ENCODE data around the gene GPR150. TPM values are rescaled to one million over a fixed set of nuclear protein-coding genes. Genes with fewer than 3 reads are reported as not detected.
"Not testable (repeated sequence)": the region's sequence is repeated elsewhere in the genome, so short reads cannot be mapped to it uniquely, and the experiment has no call there.

The GPR150 gene
- total RNA-seq, 2 experiments from 2014 or later, result not detected

GRCh38 chr5:95631255-95631958, 11.5 kb downstream of the GPR150 start:
- Histone ChIP-seq H3K4me3 (ENCODE audit: low read depth, low read length, poor library complexity, severe bottlenecking) (no peak overlapping the region), H3K9me2 (ENCODE audit: insufficient read depth, low read length) (no peaks in the 10 kb centered on the region), H2AFZ (ENCODE audit: low read length) (peak overlapping the region; percentile 99), H3K9me3 (ENCODE audit: low read length) (no peaks in the 10 kb centered on the region), H3K36me3 (ENCODE audit: insufficient read depth, low read length) (no peaks in the 10 kb centered on the region; the same call in 1 of the 2 replicates), H3K79me2 (ENCODE audit: insufficient read depth, low read depth, low read length) (no peaks in the 10 kb centered on the region), H3K27ac (ENCODE audit: low read depth, low read length, poor library complexity, severe bottlenecking) (no peak overlapping the region), H3K4me2 (ENCODE audit: low read length) (0 out of 2 replicates have a peak overlapping the region, but pooled peaks have one; percentile 43), H4K20me1 (ENCODE audit: insufficient read depth, low read length) (no peaks in the 10 kb centered on the region), H3K4me1 (ENCODE audit: insufficient read depth, low read length, poor library complexity, severe bottlenecking) (peaks cover 11% of the 10 kb centered on the region)
- BruUV-seq (replicated peaks), result no TSS peak
- intact Hi-C loops (cut with micrococcal nuclease; ENCODE audit: unreplicated experiment), result no loop called here
- POLR2A ChIA-PET, result interaction anchor here (0.7 to 2.2 kb wide), 6 partner anchors 9 to 269 kb away, joined by 3 to 10 read pairs (median 4); partner anchors contain the start of gene RFESD
- CTCF ChIA-PET (ENCODE audit: unreplicated experiment), result no interaction called here
- no peak for DNase-seq (ENCODE audit: low spot score)
- TF ChIP-seq EZH2phosphoT487 (IDR thresholded peaks at IDR 0.05; ENCODE audit: borderline replicate concordance, low read depth, low read length), result no peak
- TF ChIP-seq CTCF (conservative IDR thresholded peaks at IDR 0.05; ENCODE audit: low read length), result no peak

GRCh38 chr5:95631991-95632675, 12.2 kb downstream of the GPR150 start:
- H3K4me1 ChIP-seq (ENCODE audit: insufficient read depth, low read length, poor library complexity, severe bottlenecking), result peaks cover 11% of the 10 kb centered on the region
- POLR2A ChIA-PET, result interaction anchor here (0.7 to 2.2 kb wide), 6 partner anchors 10 to 268 kb away, joined by 3 to 10 read pairs (median 4); partner anchors contain the start of gene RFESD
- H3K9me3 ChIP-seq (ENCODE audit: low read length), result no peaks in the 10 kb centered on the region
- H3K36me3 ChIP-seq (ENCODE audit: insufficient read depth, low read length), result no peaks in the 10 kb centered on the region; the same call in 1 of the 2 replicates
- BruUV-seq (replicated peaks), result no TSS peak
- H3K27ac ChIP-seq (ENCODE audit: low read depth, low read length, poor library complexity, severe bottlenecking), result no peak overlapping the region
- H3K79me2 ChIP-seq (ENCODE audit: insufficient read depth, low read depth, low read length), result no peaks in the 10 kb centered on the region
- no peak for TF ChIP-seq EZH2phosphoT487 (IDR thresholded peaks at IDR 0.05; ENCODE audit: borderline replicate concordance, low read depth, low read length)
- TF ChIP-seq CTCF (conservative IDR thresholded peaks at IDR 0.05; ENCODE audit: low read length), result no peak
- H2AFZ ChIP-seq (ENCODE audit: low read length), result peak overlapping the region; percentile 99
- CTCF ChIA-PET (ENCODE audit: unreplicated experiment), result no interaction called here
- no peaks in the 10 kb centered on the region for H3K9me2 ChIP-seq (ENCODE audit: insufficient read depth, low read length)
- DNase-seq (ENCODE audit: low spot score), result peak; percentile 68
- intact Hi-C loops (cut with micrococcal nuclease; ENCODE audit: unreplicated experiment), result no loop called here
- no peak overlapping the region for H3K4me3 ChIP-seq (ENCODE audit: low read depth, low read length, poor library complexity, severe bottlenecking)
- no peaks in the 10 kb centered on the region for H4K20me1 ChIP-seq (ENCODE audit: insufficient read depth, low read length)
- peak overlapping the region; percentile 43 for H3K4me2 ChIP-seq (ENCODE audit: low read length)

- H3K4me2 ChIP-seq (ENCODE audit: low read length); H3K9me3 ChIP-seq (ENCODE audit: low read length); H3K36me3 ChIP-seq (ENCODE audit: insufficient read depth, low read length); H3K9me2 ChIP-seq (ENCODE audit: insufficient read depth, low read length); H3K79me2 ChIP-seq (ENCODE audit: insufficient read depth, low read depth, low read length); H4K20me1 ChIP-seq (ENCODE audit: insufficient read depth, low read length); BruUV-seq (replicated peaks); DNase-seq (ENCODE audit: low spot score); H3K4me3 ChIP-seq (ENCODE audit: low read depth, low read length, poor library complexity, severe bottlenecking); H2AFZ ChIP-seq (ENCODE audit: low read length); intact Hi-C loops (cut with micrococcal nuclease; ENCODE audit: unreplicated experiment); H3K27ac ChIP-seq (ENCODE audit: low read depth, low read length, poor library complexity, severe bottlenecking); CTCF ChIA-PET (ENCODE audit: unreplicated experiment): not testable (repeated sequence)
- POLR2A ChIA-PET, result interaction anchor here (2.2 kb wide), 1 partner anchor 14 kb away, joined by 8 read pairs; the partner anchor contains the start of gene RFESD
- H3K4me1 ChIP-seq (ENCODE audit: insufficient read depth, low read length, poor library complexity, severe bottlenecking), result peaks cover 11% of the 10 kb centered on the region
These were observed 13.1 kb downstream of the GPR150 start for GRCh38 chr5:95632942-95633341.

Measured in OCI-LY7 (cell line).